SU-DHL-6 (cell line): ENCODE data around the gene NLRP6.

Experiments
- H2AFZ ChIP-seq: fragments of 200-600 bp; sonication (generic); 2 replicates; pipeline ENCODE4 v1.6.1; 2014; ENCODE audit warnings: low read depth, mild to moderate bottlenecking, moderate library complexity, mixed read lengths, antibody characterized with exemption, low read length; ENCODE audit not compliant: severe bottlenecking
- H3F3A ChIP-seq: fragments of 200-600 bp; shearing (Covaris generic); 2 replicates; pipeline ENCODE4 v1.6.0; 2016; ENCODE audit warnings: antibody characterized with exemption, mild to moderate bottlenecking; ENCODE audit not compliant: insufficient read depth
- H3K27ac ChIP-seq: fragments of 200-600 bp; sonication (generic); 2 replicates; pipeline ENCODE4 v1.5.1; 2016; ENCODE audit warnings: low read depth, mild to moderate bottlenecking, low read length, moderate library complexity, mixed read lengths
- H3K27me3 ChIP-seq: fragments of 200-600 bp; sonication (generic), shearing (Covaris generic); 2 replicates; pipeline ENCODE4 v1.6.0; 2014; ENCODE audit warnings: mild to moderate bottlenecking, low read length
- H3K36me3 ChIP-seq: fragments of 200-600 bp; sonication (generic); 2 replicates; pipeline ENCODE4 v1.6.1; 2014; ENCODE audit warnings: mild to moderate bottlenecking, low read length, mixed read lengths
- H3K4me2 ChIP-seq: fragments of 300-600, 200-600 bp; shearing (Covaris generic), sonication (generic); 2 replicates; pipeline ENCODE4 v1.6.0; 2014; ENCODE audit warnings: low read length, low read depth, mild to moderate bottlenecking; ENCODE audit not compliant: poor library complexity, severe bottlenecking
- H3K4me3 ChIP-seq: fragments of 200-600 bp; sonication (generic); 2 replicates; pipeline ENCODE4 v1.5.1; 2014; ENCODE audit warnings: antibody characterized with exemption, low read length, mild to moderate bottlenecking, mixed read lengths; ENCODE audit not compliant: insufficient read depth, poor library complexity, severe bottlenecking
- H3K79me2 ChIP-seq: fragments of 200-600 bp; sonication (generic); 2 replicates; pipeline ENCODE4 v1.6.1; 2014; ENCODE audit warnings: mild to moderate bottlenecking, low read length, moderate library complexity; ENCODE audit not compliant: insufficient read depth
- H3K9ac ChIP-seq: fragments of 200-600 bp; sonication (generic); 2 replicates; pipeline ENCODE4 v1.7.0; 2014; ENCODE audit warnings: mild to moderate bottlenecking, low read length
- H3K9me2 ChIP-seq: fragments of 200-600 bp; sonication (generic); replicated peaks from 2 replicates; pipeline ENCODE4 v1.6.1; 2014; ENCODE audit warnings: low read length; ENCODE audit not compliant: insufficient read depth
- H3K9me3 ChIP-seq: fragments of 200-600 bp; sonication (generic); 2 replicates; pipeline ENCODE4 v1.6.1; 2014; ENCODE audit warnings: low read length, mixed read lengths; ENCODE audit not compliant: insufficient read depth
- H4K20me1 ChIP-seq: fragments of 200-600 bp; sonication (generic); 2 replicates; pipeline ENCODE4 v1.6.1; 2014; ENCODE audit warnings: low read depth, mild to moderate bottlenecking, antibody characterized with exemption, low read length, moderate library complexity, mixed read lengths
- EZH2phosphoT487 ChIP-seq: fragments of 200-600 bp; sonication (generic), shearing (Covaris generic); conservative IDR thresholded peaks from 2 replicates; pipeline ENCODE4 v1.6.1; 2018; ENCODE audit warnings: mild to moderate bottlenecking, antibody characterized with exemption, low read length, moderate library complexity, mixed read lengths
- TF ChIP-seq, protein P1 (sequence below): fragments of 200-600 bp; sonication (generic); IDR thresholded peaks from one replicate; pipeline ENCODE4 v1.5.1; 2017; ENCODE audit warnings: antibody characterized with exemption, mild to moderate bottlenecking, low read length, moderate library complexity; ENCODE audit not compliant: insufficient read depth, poor library complexity, severe bottlenecking

NLRP6 gene

DNA sequence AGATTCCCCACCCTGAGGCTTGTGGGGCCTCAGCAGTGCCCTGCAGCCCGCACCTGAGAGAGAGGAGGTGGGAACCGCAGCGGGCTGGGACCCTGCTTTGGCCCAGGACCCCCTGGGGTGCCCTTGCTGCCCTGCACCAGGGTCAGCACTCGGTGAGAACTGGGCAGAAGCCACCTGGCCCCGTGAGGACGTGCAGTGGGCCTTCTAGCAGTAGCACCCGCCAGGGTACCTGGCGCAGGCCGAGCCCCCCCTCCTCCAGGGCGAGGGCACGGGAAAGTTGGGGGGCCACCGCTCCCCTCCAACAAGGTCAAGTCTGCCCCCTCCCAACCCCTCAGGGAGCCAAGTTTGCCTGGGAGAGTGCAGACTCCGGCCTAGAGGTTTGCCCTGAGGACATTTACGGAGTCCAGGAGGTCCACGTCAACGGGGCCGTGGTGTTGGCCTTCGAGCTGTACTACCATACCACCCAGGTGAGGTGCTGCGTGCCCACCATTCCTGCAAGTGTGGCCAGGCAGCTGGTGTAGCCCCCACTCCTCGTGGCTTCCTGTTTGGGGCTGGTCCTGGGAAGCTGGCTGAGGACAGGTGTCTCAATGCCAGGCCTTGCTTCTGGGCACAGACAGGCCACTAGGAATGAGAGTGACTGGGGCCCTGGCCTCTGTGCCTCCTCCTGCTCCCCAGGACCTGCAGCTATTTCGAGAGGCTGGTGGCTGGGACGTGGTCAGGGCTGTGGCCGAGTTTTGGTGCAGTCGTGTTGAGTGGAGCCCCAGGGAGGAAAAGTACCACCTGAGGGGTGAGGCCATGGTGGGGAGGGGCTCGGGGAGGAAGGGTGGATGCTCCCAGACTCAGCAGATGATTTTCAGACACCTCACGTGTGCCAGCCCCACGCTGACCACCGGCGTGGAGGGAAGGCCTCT is 14.3 kb downstream of the NLRP6 start:
- no peaks in the 10 kb centered on the region for H3K79me2 ChIP-seq
- H3K4me3 ChIP-seq, result no peak overlapping the region
- H4K20me1 ChIP-seq, result no peaks in the 10 kb centered on the region
- no peak overlapping the region for H3K4me2 ChIP-seq
- no peaks in the 10 kb centered on the region for H3K9me3 ChIP-seq
- H3K9me2 ChIP-seq, result no peaks in the 10 kb centered on the region
- no peaks in the 10 kb centered on the region for H3K27me3 ChIP-seq
- no peaks in the 10 kb centered on the region for H3K36me3 ChIP-seq
- TF ChIP-seq, protein P1, sequence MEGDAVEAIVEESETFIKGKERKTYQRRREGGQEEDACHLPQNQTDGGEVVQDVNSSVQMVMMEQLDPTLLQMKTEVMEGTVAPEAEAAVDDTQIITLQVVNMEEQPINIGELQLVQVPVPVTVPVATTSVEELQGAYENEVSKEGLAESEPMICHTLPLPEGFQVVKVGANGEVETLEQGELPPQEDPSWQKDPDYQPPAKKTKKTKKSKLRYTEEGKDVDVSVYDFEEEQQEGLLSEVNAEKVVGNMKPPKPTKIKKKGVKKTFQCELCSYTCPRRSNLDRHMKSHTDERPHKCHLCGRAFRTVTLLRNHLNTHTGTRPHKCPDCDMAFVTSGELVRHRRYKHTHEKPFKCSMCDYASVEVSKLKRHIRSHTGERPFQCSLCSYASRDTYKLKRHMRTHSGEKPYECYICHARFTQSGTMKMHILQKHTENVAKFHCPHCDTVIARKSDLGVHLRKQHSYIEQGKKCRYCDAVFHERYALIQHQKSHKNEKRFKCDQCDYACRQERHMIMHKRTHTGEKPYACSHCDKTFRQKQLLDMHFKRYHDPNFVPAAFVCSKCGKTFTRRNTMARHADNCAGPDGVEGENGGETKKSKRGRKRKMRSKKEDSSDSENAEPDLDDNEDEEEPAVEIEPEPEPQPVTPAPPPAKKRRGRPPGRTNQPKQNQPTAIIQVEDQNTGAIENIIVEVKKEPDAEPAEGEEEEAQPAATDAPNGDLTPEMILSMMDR, result no peak
- TF ChIP-seq EZH2phosphoT487, result no peak
- H3K9ac ChIP-seq, result no peak overlapping the region
- H2AFZ ChIP-seq, result no peak overlapping the region
- H3F3A ChIP-seq, result no peaks in the 10 kb centered on the region
- H3K27ac ChIP-seq, result no peak overlapping the region

DNA sequence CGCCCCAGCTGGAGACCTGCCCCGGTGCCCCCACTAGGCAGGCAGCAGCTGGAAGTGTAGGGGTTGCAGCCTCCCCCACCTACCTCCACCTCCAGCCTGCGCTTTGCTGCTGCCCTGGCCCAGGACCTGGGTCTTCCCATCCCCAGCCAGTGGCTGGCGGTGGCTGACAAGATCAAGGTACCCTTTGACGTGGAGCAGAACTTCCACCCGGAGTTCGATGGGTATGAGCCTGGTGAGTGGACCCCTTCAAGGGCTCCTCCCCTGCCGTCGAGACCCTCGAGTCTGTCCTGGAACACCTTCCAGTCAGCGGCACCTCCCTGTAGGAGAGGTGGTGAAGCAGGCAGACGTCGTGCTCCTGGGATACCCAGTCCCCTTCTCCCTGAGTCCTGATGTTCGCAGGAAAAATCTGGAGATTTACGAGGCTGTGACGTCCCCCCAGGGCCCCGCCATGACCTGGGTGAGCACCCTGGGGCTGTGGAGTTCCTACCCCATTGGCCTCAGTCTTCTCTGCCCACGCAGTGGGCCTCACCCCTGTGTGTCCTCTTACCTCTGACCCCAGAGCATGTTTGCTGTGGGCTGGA is 15.2 kb downstream of the NLRP6 start:
- no peaks in the 10 kb centered on the region for H3F3A ChIP-seq
- no peaks in the 10 kb centered on the region for H3K27me3 ChIP-seq
- no peaks in the 10 kb centered on the region for H3K79me2 ChIP-seq
- H3K9me3 ChIP-seq, result no peaks in the 10 kb centered on the region
- no peaks in the 10 kb centered on the region for H4K20me1 ChIP-seq
- no peak overlapping the region for H3K4me3 ChIP-seq
- no peak overlapping the region for H3K9ac ChIP-seq
- no peak overlapping the region for H3K4me2 ChIP-seq
- H2AFZ ChIP-seq, result no peak overlapping the region
- H3K9me2 ChIP-seq, result no peaks in the 10 kb centered on the region
- H3K27ac ChIP-seq, result no peak overlapping the region
- no peaks in the 10 kb centered on the region for H3K36me3 ChIP-seq
- no peak for TF ChIP-seq EZH2phosphoT487
- TF ChIP-seq, protein P1, result no peak

DNA sequence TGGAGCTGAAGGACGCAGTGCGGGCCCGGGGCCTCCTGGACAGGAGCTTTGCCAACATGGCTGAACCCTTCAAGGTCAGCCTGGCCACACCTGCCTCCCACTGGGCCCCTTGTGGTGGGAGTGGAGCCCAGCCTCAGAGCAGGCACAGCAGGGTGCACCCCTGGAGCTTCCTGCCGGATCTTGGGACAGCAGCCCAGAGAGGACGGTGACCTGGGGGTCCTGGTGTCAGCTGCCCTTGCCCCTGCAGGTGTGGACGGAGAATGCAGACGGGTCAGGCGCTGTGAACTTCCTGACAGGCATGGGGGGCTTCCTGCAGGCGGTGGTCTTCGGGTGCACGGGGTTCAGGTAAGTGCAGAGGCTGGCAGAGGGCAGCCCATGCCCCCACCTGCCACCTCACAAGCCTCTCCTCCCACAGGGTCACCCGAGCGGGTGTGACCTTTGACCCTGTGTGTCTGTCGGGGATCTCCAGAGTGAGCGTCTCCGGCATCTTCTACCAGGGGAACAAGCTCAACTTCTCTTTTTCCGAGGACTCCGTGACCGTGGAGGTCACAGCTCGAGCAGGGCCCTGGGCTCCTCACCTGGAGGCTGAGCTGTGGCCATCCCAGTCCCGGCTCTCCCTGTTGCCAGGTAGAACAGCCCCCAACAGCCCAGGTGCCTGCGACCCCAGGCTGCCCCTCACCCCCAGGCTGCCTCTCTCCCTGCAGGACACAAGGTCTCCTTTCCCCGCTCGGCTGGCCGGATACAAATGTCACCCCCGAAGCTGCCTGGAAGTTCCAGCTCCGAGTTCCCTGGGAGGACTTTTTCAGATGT is 15.8 kb downstream of the NLRP6 start:
- no peaks in the 10 kb centered on the region for H3F3A ChIP-seq
- H3K27ac ChIP-seq, result no peak overlapping the region
- no peaks in the 10 kb centered on the region for H3K27me3 ChIP-seq
- H4K20me1 ChIP-seq, result no peaks in the 10 kb centered on the region
- no peaks in the 10 kb centered on the region for H3K9me3 ChIP-seq
- TF ChIP-seq EZH2phosphoT487, result no peak
- TF ChIP-seq, protein P1, result no peak
- no peak overlapping the region for H2AFZ ChIP-seq
- no peak overlapping the region for H3K9ac ChIP-seq
- H3K79me2 ChIP-seq, result no peaks in the 10 kb centered on the region
- H3K4me3 ChIP-seq, result no peak overlapping the region
- H3K4me2 ChIP-seq, result no peak overlapping the region
- H3K36me3 ChIP-seq, result no peaks in the 10 kb centered on the region
- no peaks in the 10 kb centered on the region for H3K9me2 ChIP-seq
